Suprapubic skin (tissue), 4 donors: ENCODE measurements around the gene LRRC7.

ENCODE experiments used
- EP300 ChIP-seq: sonication (generic); formaldehyde crosslinking; IDR thresholded peaks from one replicate; pipeline ENCODE4 v1.6.1; 2017; ENCODE audit warnings: antibody characterized with exemption
- POLR2A ChIP-seq, 2 donors: fragments of 450-650 bp; IDR thresholded peaks; one replicate each; pipeline ENCODE4 v1.6.1; 2017; ENCODE audit warnings: antibody characterized with exemption in 2 of 2, mild to moderate bottlenecking in 2 of 2, moderate library complexity in 2 of 2
- POLR2AphosphoS5 ChIP-seq, 3 donors: sonication (generic); formaldehyde crosslinking; IDR thresholded peaks; one replicate each; pipeline ENCODE4 v1.6.1; 2017; ENCODE audit warnings: antibody characterized with exemption in 3 of 3
- TF ChIP-seq, protein P1 (sequence below), 2 donors: fragments of 200-600 bp in 1 of 2; fragments of 450-650 bp in 1 of 2; sonication (generic) in 1 of 2; IDR thresholded peaks; one replicate each; pipeline ENCODE4 v1.5.1; 2016 to 2019; ENCODE audit warnings: antibody characterized with exemption in 2 of 2, mild to moderate bottlenecking in 1 of 2, moderate library complexity in 1 of 2

DNA sequence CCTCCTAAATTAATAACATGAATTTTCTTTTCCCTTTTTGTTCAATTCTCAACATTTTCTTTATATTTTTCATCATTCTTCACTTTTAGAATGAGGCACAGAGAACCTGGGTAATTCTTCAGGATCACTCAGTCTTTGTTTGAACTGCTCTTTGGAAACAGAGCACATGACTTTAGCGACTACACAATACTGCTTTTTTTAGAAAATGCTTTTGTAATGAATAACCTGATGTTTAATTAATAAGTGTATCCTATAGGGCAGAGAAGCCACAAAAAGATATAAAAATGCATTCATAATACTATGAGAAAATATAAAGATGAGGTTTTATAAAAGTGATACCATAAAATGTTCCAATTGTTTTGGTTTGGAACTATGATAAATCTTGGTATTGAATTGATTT lies 77.8 kb downstream of the LRRC7 start:
- TF ChIP-seq POLR2AphosphoS5 (IDR thresholded peaks at IDR 0.05) (no peak), EP300 (no peak), POLR2A (IDR thresholded peaks at IDR 0.05) (no peak)
- TF ChIP-seq, protein P1, sequence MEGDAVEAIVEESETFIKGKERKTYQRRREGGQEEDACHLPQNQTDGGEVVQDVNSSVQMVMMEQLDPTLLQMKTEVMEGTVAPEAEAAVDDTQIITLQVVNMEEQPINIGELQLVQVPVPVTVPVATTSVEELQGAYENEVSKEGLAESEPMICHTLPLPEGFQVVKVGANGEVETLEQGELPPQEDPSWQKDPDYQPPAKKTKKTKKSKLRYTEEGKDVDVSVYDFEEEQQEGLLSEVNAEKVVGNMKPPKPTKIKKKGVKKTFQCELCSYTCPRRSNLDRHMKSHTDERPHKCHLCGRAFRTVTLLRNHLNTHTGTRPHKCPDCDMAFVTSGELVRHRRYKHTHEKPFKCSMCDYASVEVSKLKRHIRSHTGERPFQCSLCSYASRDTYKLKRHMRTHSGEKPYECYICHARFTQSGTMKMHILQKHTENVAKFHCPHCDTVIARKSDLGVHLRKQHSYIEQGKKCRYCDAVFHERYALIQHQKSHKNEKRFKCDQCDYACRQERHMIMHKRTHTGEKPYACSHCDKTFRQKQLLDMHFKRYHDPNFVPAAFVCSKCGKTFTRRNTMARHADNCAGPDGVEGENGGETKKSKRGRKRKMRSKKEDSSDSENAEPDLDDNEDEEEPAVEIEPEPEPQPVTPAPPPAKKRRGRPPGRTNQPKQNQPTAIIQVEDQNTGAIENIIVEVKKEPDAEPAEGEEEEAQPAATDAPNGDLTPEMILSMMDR (IDR thresholded peaks at IDR 0.05) = no peak
